ENCODE data around the gene SPIRE2. TPM values are rescaled to one million over a fixed set of nuclear protein-coding genes. Genes with fewer than 3 reads are reported as not detected.
"Not testable (repeated sequence)": the region's sequence is repeated elsewhere in the genome, so short reads cannot be mapped to it uniquely, and the experiment has no call there.

SPIRE2 gene
- total RNA-seq, 4 donors from 2014 or later, result 3.4 to 9.6 (median 4.3) TPM

DNA sequence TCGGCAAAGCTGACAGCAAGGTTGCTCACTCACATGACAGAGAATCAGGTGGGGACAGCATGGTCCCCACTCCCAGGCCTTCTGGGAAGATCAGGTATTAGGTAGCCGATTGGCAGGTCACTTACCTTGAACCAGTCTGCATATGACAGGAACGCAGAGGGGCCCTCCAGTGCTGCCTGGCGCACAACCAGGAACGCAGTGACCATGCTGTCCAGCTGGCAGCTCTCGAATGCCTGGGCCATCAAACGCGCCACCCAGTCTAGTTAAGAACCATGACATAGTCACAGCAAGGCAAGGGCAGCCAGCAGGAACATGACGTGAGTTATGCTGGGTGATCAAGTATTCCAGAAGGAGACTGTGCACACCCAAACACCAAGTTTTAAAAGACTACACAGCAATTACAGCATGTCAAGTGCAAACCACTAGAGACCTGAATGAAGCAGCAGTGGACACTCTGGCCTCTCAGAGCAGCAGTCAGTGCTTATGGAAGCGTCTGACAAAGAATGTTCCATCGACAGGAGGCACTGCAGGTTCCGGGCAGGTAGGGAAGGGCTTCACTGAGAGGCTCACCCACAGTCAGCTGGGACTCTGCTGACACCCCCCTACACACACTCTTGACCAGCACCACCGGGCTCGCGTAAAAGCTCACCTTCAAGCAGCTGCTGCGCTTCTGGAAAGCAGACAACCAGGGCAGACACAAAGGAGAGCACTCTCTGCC, 36.8 kb upstream of the SPIRE2 start:
- intact Hi-C loops (cut with DNase I), result loop anchor here (10.0 kb wide), 1 partner anchor 87 kb away; the partner anchor contains the start of gene SPATA2L
- Histone ChIP-seq H3K4me1 (no peaks in the 10 kb centered on the region), H3K4me3 (no peak overlapping the region), H3K9me3 (no peaks in the 10 kb centered on the region), H3K36me3 (no peaks in the 10 kb centered on the region), H3K27me3 (no peaks in the 10 kb centered on the region), H3K27ac (no peak overlapping the region)
- WGBS, 2 donors, result 93 to 98% methylated on average over 12 to 16 of the region's 16 CpGs
- no peak for DNase-seq
- TF ChIP-seq, protein P1, sequence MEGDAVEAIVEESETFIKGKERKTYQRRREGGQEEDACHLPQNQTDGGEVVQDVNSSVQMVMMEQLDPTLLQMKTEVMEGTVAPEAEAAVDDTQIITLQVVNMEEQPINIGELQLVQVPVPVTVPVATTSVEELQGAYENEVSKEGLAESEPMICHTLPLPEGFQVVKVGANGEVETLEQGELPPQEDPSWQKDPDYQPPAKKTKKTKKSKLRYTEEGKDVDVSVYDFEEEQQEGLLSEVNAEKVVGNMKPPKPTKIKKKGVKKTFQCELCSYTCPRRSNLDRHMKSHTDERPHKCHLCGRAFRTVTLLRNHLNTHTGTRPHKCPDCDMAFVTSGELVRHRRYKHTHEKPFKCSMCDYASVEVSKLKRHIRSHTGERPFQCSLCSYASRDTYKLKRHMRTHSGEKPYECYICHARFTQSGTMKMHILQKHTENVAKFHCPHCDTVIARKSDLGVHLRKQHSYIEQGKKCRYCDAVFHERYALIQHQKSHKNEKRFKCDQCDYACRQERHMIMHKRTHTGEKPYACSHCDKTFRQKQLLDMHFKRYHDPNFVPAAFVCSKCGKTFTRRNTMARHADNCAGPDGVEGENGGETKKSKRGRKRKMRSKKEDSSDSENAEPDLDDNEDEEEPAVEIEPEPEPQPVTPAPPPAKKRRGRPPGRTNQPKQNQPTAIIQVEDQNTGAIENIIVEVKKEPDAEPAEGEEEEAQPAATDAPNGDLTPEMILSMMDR (IDR thresholded peaks at IDR 0.05), result no peak
- no peak for TF ChIP-seq POLR2A (IDR thresholded peaks at IDR 0.05)

DNA sequence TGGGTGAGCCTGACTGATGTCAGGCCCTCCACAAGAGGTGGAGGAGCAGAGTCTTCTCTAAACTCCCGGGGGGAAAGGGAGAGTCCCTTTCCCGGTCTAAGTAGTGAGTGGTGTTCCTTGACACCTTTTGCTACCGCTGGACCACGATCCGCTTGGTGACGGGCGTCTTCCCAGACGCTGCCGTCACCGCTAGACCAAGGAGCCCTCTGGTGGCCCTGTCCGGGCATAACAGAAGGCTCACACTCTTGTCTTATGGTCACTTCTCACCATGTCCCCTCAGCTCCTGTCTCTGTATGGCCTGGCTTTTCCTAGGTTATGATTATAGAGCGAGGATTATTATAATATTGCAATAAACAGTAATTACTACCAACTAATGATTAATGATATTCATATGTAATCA, 35.2 kb upstream of the SPIRE2 start:
- not testable (repeated sequence) for H3K36me3 ChIP-seq, DNase-seq, H3K9me3 ChIP-seq, H3K4me1 ChIP-seq, H3K27me3 ChIP-seq, H3K27ac ChIP-seq, H3K4me3 ChIP-seq
- intact Hi-C loops (cut with DNase I), result loop anchor here (10.0 kb wide), 1 partner anchor 88 kb away; the partner anchor contains the start of gene SPATA2L
- TF ChIP-seq, protein P1 (IDR thresholded peaks at IDR 0.05), result peak; percentile 50 to 73 (median 67)
- 18 to 25% methylated on average over 11 to 12 of the region's 12 CpGs for WGBS, 2 donors

DNA sequence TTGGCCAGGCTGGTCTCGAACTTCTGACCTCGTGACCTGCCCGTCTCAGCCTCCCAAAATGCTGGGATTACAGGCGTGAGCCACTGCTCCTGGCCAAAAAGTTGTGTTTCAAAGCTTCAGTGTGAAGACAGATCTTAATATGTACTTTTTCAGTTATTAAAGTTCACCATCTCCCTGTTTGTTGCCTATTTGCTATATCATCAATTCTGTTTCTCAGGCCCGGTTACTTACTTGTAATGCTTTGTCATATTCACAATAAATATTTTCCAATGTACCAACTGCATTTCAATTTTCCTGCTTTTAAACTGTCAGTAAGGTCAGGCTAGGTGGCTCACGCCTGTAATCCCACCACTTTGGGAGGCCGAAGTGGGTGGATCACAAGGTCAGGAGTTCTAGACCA, 34.3 kb upstream of the SPIRE2 start:
- no peak for TF ChIP-seq POLR2A (IDR thresholded peaks at IDR 0.05)
- TF ChIP-seq, protein P1 (IDR thresholded peaks at IDR 0.05), result no peak
- DNase-seq, result no peak
- intact Hi-C loops (cut with DNase I), result loop anchor here (10.0 kb wide), 1 partner anchor 89 kb away; the partner anchor contains the start of gene SPATA2L
- H3K4me3 ChIP-seq, result no peak overlapping the region
- H3K27ac ChIP-seq, result no peak overlapping the region
- 93 to 94% methylated on average over 5 of the region's 7 CpGs for WGBS, 2 donors
- no peaks in the 10 kb centered on the region for H3K36me3 ChIP-seq
- H3K9me3 ChIP-seq, result no peaks in the 10 kb centered on the region
- no peaks in the 10 kb centered on the region for H3K4me1 ChIP-seq
- no peaks in the 10 kb centered on the region for H3K27me3 ChIP-seq

DNA sequence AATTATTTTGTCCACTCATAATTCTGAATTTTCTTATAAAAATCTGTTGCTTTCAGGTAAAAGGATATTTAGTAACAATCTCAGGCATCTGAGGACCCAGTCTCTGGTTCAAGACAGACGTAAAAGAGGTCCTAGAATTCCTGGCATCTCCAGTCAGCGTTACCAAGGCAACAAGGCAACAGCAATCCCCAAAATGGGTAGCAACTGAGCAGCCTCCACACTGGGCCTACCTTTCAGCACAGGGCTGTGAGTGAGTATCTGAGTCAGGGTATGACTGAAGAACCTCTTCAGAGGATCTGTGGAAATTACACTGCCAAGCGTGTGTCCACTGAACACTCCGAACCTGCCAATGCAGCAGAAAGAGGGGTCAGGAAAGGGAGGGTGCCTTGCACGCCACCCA, 32.6 kb upstream of the SPIRE2 start:
- Histone ChIP-seq H3K4me3 (no peak overlapping the region), H3K4me1 (no peaks in the 10 kb centered on the region), H3K27ac (no peak overlapping the region), H3K36me3 (no peaks in the 10 kb centered on the region), H3K27me3 (no peaks in the 10 kb centered on the region), H3K9me3 (no peaks in the 10 kb centered on the region)
- intact Hi-C loops (cut with DNase I), result loop anchor here (10.0 kb wide), 1 partner anchor 91 kb away; the partner anchor contains the start of gene SPATA2L
- TF ChIP-seq, protein P1 (IDR thresholded peaks at IDR 0.05), result no peak
- no peak for TF ChIP-seq POLR2A (IDR thresholded peaks at IDR 0.05)
- 91 to 94% methylated on average over 4 to 5 of the region's 5 CpGs for WGBS, 2 donors
- no peak for DNase-seq

DNA sequence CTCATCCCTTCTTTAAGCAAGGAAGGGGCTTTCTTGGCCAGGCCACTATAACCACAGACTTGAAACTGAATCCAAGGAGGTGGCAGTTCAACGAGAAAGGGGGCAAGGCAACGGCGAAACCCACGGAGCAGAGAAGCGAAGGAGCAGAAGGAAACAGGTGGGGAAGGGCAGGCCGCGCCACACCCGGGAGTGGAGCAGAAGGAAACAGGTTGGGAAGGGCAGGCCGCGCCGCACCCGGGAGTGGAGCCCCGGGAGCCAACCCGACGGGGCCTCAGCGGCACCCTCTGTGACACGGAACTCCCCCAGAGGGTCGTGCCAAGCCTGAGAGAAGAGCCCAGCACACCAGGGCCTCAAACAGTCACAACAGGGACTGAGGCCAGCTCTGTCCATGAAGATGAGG, 32.2 kb upstream of the SPIRE2 start:
- no peaks in the 10 kb centered on the region for H3K4me1 ChIP-seq
- WGBS, 2 donors, result 87 to 94% methylated on average over 13 to 14 of the region's 18 CpGs
- no peak overlapping the region for H3K4me3 ChIP-seq
- TF ChIP-seq POLR2A (IDR thresholded peaks at IDR 0.05), result no peak
- TF ChIP-seq, protein P1 (IDR thresholded peaks at IDR 0.05), result no peak
- no peak overlapping the region for H3K27ac ChIP-seq
- DNase-seq, result no peak
- H3K9me3 ChIP-seq, result no peaks in the 10 kb centered on the region
- no peaks in the 10 kb centered on the region for H3K36me3 ChIP-seq
- intact Hi-C loops (cut with DNase I), result loop anchor here (10.0 kb wide), 1 partner anchor 91 kb away; the partner anchor contains the start of gene SPATA2L
- H3K27me3 ChIP-seq, result no peaks in the 10 kb centered on the region
